Neural progenitor cell (in vitro differentiated cells): ENCODE measurements around the gene CGRRF1. TPM values are rescaled to one million over a fixed set of nuclear protein-coding genes. Genes with fewer than 3 reads are reported as not detected.

Experiments
- DNase-seq: peaks from one replicate; pipeline ENCODE4 v3.0.0-alpha.2; 2016; ENCODE audit warnings: low spot score
- H2AFZ ChIP-seq: fragments of 200-600 bp; sonication (generic); replicated peaks from 2 replicates; pipeline ENCODE4 v1.6.1; 2016; ENCODE audit warnings: antibody characterized with exemption
- H3F3A ChIP-seq: fragments of 200-600 bp; sonication (generic); 2 replicates; pipeline ENCODE4 v1.6.1; 2016; ENCODE audit warnings: antibody characterized with exemption, low read depth
- H3K27ac ChIP-seq: fragments of 200-600 bp; sonication (generic); 2 replicates; pipeline ENCODE4 v1.5.1; 2016; ENCODE audit warnings: mild to moderate bottlenecking
- H3K27me3 ChIP-seq: fragments of 200-600 bp; sonication (generic); 2 replicates; pipeline ENCODE4 v1.6.1; 2016; ENCODE audit warnings: mild to moderate bottlenecking, moderate library complexity
- H3K36me3 ChIP-seq: fragments of 200-600 bp; sonication (generic); 2 replicates; pipeline ENCODE4 v1.5.1; 2016
- H3K4me1 ChIP-seq: fragments of 200-600 bp; sonication (generic); 2 replicates; pipeline ENCODE4 v1.6.1; 2016; ENCODE audit warnings: mixed run types
- H3K4me2 ChIP-seq: fragments of 200-600 bp; sonication (generic); 2 replicates; pipeline ENCODE4 v1.6.1; 2016
- H3K4me3 ChIP-seq: fragments of 200-600 bp; sonication (generic); 2 replicates; pipeline ENCODE4 v1.5.1; 2016
- H3K79me2 ChIP-seq: fragments of 200-600 bp; sonication (generic); 2 replicates; pipeline ENCODE4 v1.6.1; 2016; ENCODE audit warnings: low read depth
- H3K9ac ChIP-seq: fragments of 200-600 bp; sonication (generic); 2 replicates; pipeline ENCODE4 v1.6.1; 2016
- H3K9me3 ChIP-seq: fragments of 200-600 bp; sonication (generic); 2 replicates; pipeline ENCODE4 v1.5.1; 2016; ENCODE audit warnings: low read depth
- H4K20me1 ChIP-seq: fragments of 200-600 bp; sonication (generic); 2 replicates; pipeline ENCODE4 v1.6.1; 2016; ENCODE audit warnings: low read depth
- H3K27ac Mint-ChIP-seq: 3 replicates; pipeline ENCODE4 v1.8.0; 2021; ENCODE audit warnings: mixed read lengths
- H3K27me3 Mint-ChIP-seq: 2 replicates; pipeline ENCODE4 v1.8.0; 2022; ENCODE audit warnings: low read depth, mild to moderate bottlenecking, inconsistent platforms, moderate library complexity, mixed read lengths; ENCODE audit not compliant: insufficient read depth
- H3K36me3 Mint-ChIP-seq: 3 replicates; pipeline ENCODE4 v1.8.0; 2021; ENCODE audit warnings: mixed read lengths
- H3K4me1 Mint-ChIP-seq: 3 replicates; pipeline ENCODE4 v1.8.0; 2021; ENCODE audit warnings: mixed read lengths
- H3K4me3 Mint-ChIP-seq: 3 replicates; pipeline ENCODE4 v1.8.0; 2021; ENCODE audit warnings: mild to moderate bottlenecking, moderate library complexity, mixed read lengths
- H3K9me3 Mint-ChIP-seq: 3 replicates; pipeline ENCODE4 v1.8.0; 2020; ENCODE audit warnings: mixed read lengths
- CTCF ChIP-seq: fragments of 200-600 bp; sonication (generic); IDR thresholded peaks from 2 replicates; pipeline ENCODE4 v1.5.1; 2017; ENCODE audit warnings: antibody characterized with exemption, mild to moderate bottlenecking
- EZH2 ChIP-seq: fragments of 200-600 bp; sonication (generic); IDR thresholded peaks from 2 replicates; pipeline ENCODE4 v1.6.1; 2017; ENCODE audit warnings: antibody characterized with exemption, mild to moderate bottlenecking, moderate library complexity
- EZH2phosphoT487 ChIP-seq: fragments of 200-600 bp; sonication (generic); IDR thresholded peaks from 2 replicates; pipeline ENCODE4 v1.6.1; 2017; ENCODE audit warnings: antibody characterized with exemption
- total RNA-seq: library from RNA; depleted of rRNA; stranded (reverse); fragments of >200 nt; gene quantifications from 2 replicates; pipeline ENCODE4 v1.2.3, GENCODE V29; 2015; ENCODE audit warnings: low replicate concordance

CGRRF1 gene
- total RNA-seq, 1 donor from 2014 or later = 36.1 TPM

- H3K27me3 ChIP-seq = no peaks in the 10 kb centered on the region
These were observed 33.8 kb upstream of the CGRRF1 start for GRCh38 chr14:54475911-54476310.

GRCh38 chr14:54478636-54479215, 31.0 kb upstream of the CGRRF1 start:
- H3K27ac ChIP-seq = peak overlapping the region; percentile 31
- H3K9me3 ChIP-seq = no peaks in the 10 kb centered on the region
- H3K9ac ChIP-seq = no peak overlapping the region
- Mint-ChIP-seq H3K36me3 (peaks cover 6% of the 10 kb centered on the region), H3K9me3 (no peaks in the 10 kb centered on the region), H3K4me1 (no peaks in the 10 kb centered on the region), H3K4me3 (no peak overlapping the region), H3K27me3 (no peaks in the 10 kb centered on the region), H3K27ac (no peak overlapping the region)
- peaks cover 23% of the 10 kb centered on the region for H3K79me2 ChIP-seq
- H3K4me3 ChIP-seq = no peak overlapping the region
- TF ChIP-seq CTCF (no peak), EZH2phosphoT487 (no peak), EZH2 (no peak)
- peaks cover 16% of the 10 kb centered on the region for H3F3A ChIP-seq
- H3K4me2 ChIP-seq = no peak overlapping the region
- H3K36me3 ChIP-seq = peaks cover 13% of the 10 kb centered on the region
- no peak overlapping the region for H2AFZ ChIP-seq
- H4K20me1 ChIP-seq = peaks cover 17% of the 10 kb centered on the region
- peaks cover 7% of the 10 kb centered on the region for H3K4me1 ChIP-seq
- no peak for DNase-seq
- H3K27me3 ChIP-seq = no peaks in the 10 kb centered on the region

More at GRCh38 chr14:54475911-54476310, 33.8 kb upstream of the CGRRF1 start:
- TF ChIP-seq CTCF = no peak
- no peak for TF ChIP-seq EZH2phosphoT487
- no peak for TF ChIP-seq EZH2
- Mint-ChIP-seq H3K27ac (no peak overlapping the region), H3K27me3 (no peaks in the 10 kb centered on the region), H3K4me3 (no peak overlapping the region), H3K36me3 (peaks cover 6% of the 10 kb centered on the region), H3K9me3 (no peaks in the 10 kb centered on the region), H3K4me1 (peaks cover 12% of the 10 kb centered on the region)
- Histone ChIP-seq H4K20me1 (peaks cover 10% of the 10 kb centered on the region), H3K4me1 (peaks cover 26% of the 10 kb centered on the region), H3K9me3 (no peaks in the 10 kb centered on the region), H3K27ac (no peak overlapping the region), H2AFZ (no peak overlapping the region), H3K36me3 (peaks cover 4% of the 10 kb centered on the region), H3K4me2 (no peak overlapping the region), H3F3A (peaks cover 38% of the 10 kb centered on the region), H3K79me2 (no peaks in the 10 kb centered on the region), H3K9ac (no peak overlapping the region), H3K4me3 (no peak overlapping the region)
- no peak for DNase-seq

GRCh38 chr14:54480830-54481562, 28.7 kb upstream of the CGRRF1 start:
- no peak overlapping the region for H3K27ac Mint-ChIP-seq

More at GRCh38 chr14:54480830-54481562, 28.7 kb upstream of the CGRRF1 start:
- Mint-ChIP-seq H3K27me3 (no peaks in the 10 kb centered on the region), H3K4me3 (no peak overlapping the region), H3K9me3 (peaks cover 3% of the 10 kb centered on the region), H3K4me1 (peaks cover 6% of the 10 kb centered on the region), H3K36me3 (peaks cover 13% of the 10 kb centered on the region)
- no peak for DNase-seq
- Histone ChIP-seq H3K4me2 (no peak overlapping the region), H3K9me3 (no peaks in the 10 kb centered on the region), H3K4me1 (no peaks in the 10 kb centered on the region), H3K27me3 (no peaks in the 10 kb centered on the region), H4K20me1 (peaks cover 32% of the 10 kb centered on the region), H2AFZ (no peak overlapping the region), H3K36me3 (peaks cover 13% of the 10 kb centered on the region), H3K9ac (no peak overlapping the region), H3F3A (peaks cover 5% of the 10 kb centered on the region), H3K27ac (no peak overlapping the region), H3K4me3 (no peak overlapping the region), H3K79me2 (peaks cover 45% of the 10 kb centered on the region)
- TF ChIP-seq EZH2 = no peak
- no peak for TF ChIP-seq CTCF
- no peak for TF ChIP-seq EZH2phosphoT487
